Adipocyte (in vitro differentiated cells): Measurements from ENCODE around the gene GTF2IRD2.
"Not testable (repeated sequence)": the region's sequence is repeated elsewhere in the genome, so short reads cannot be mapped to it uniquely, and the experiment has no call there.

Source experiments
- DNase-seq: peaks from one replicate; pipeline ENCODE4 v3.0.0-alpha.2; 2015; ENCODE audit warnings: low read depth
- H3K27me3 ChIP-seq: replicated peaks from 2 replicates; pipeline ENCODE4 v1.7.0; 2013; ENCODE audit warnings: mild to moderate bottlenecking, low read length, moderate library complexity; ENCODE audit not compliant: control insufficient read depth, insufficient read depth
- H3K36me3 ChIP-seq: 2 replicates; pipeline ENCODE4 v1.7.0; 2013; ENCODE audit warnings: low read length, mild to moderate bottlenecking, moderate library complexity; ENCODE audit not compliant: control insufficient read depth, insufficient read depth, severe bottlenecking
- H3K4me1 ChIP-seq: 2 replicates; pipeline ENCODE4 v1.7.0; 2013; ENCODE audit warnings: mild to moderate bottlenecking, low read length, moderate library complexity; ENCODE audit not compliant: control insufficient read depth, insufficient read depth
- H3K4me3 ChIP-seq: 2 replicates; pipeline ENCODE4 v1.7.0; 2013; ENCODE audit warnings: mild to moderate bottlenecking, low read length, moderate library complexity
- H3K9ac ChIP-seq: 2 replicates; pipeline ENCODE4 v1.7.0; 2013; ENCODE audit warnings: mild to moderate bottlenecking, low read length, moderate library complexity
- H3K9me3 ChIP-seq: 2 replicates; pipeline ENCODE4 v1.7.0; 2013; ENCODE audit warnings: mild to moderate bottlenecking, low read length, moderate library complexity; ENCODE audit not compliant: control insufficient read depth

GTF2IRD2 gene

GRCh38 chr7:74850833-74851721 is at the start of gene GTF2IRD2:
Gene GTF2IRD2 (minus strand): TSS chr7:74851605. CDS start chr7:74836378, 15,227 bp downstream.
- H3K9me3 ChIP-seq, DNase-seq, H3K4me1 ChIP-seq, H3K4me3 ChIP-seq, H3K9ac ChIP-seq, H3K27me3 ChIP-seq, H3K36me3 ChIP-seq: not testable (repeated sequence)

GRCh38 chr7:74890158-74891123 is 39.0 kb upstream of the GTF2IRD2 start:
- not testable (repeated sequence) for H3K9me3 ChIP-seq, H3K36me3 ChIP-seq, H3K27me3 ChIP-seq, H3K4me1 ChIP-seq
- Histone ChIP-seq H3K4me3 (peak overlapping the region; percentile 77), H3K9ac (peak overlapping the region; percentile 80)
- peak; percentile 70 for DNase-seq

GRCh38 chr7:74889518-74890129 is 38.2 kb upstream of the GTF2IRD2 start:
- H3K36me3 ChIP-seq, H3K4me1 ChIP-seq, H3K9ac ChIP-seq, H3K4me3 ChIP-seq, H3K27me3 ChIP-seq, H3K9me3 ChIP-seq, DNase-seq: not testable (repeated sequence)

GRCh38 chr7:74885295-74885694 is 33.9 kb upstream of the GTF2IRD2 start:
- not testable (repeated sequence) for H3K36me3 ChIP-seq, H3K27me3 ChIP-seq, H3K9ac ChIP-seq, H3K9me3 ChIP-seq, H3K4me3 ChIP-seq, H3K4me1 ChIP-seq, DNase-seq

- not testable (repeated sequence) for H3K36me3 ChIP-seq, H3K4me1 ChIP-seq, H3K27me3 ChIP-seq, H3K9me3 ChIP-seq, H3K9ac ChIP-seq, DNase-seq, H3K4me3 ChIP-seq
Observed at GRCh38 chr7:74882110-74882509, 30.7 kb upstream of the GTF2IRD2 start.

- peak; percentile 34 for DNase-seq
- H3K4me1 ChIP-seq, H3K4me3 ChIP-seq, H3K9ac ChIP-seq, H3K27me3 ChIP-seq, H3K9me3 ChIP-seq, H3K36me3 ChIP-seq: not testable (repeated sequence)
Observed at GRCh38 chr7:74874748-74875512, 23.5 kb upstream of the GTF2IRD2 start.

- H3K9me3 ChIP-seq, H3K9ac ChIP-seq, H3K36me3 ChIP-seq, H3K4me3 ChIP-seq, H3K27me3 ChIP-seq, DNase-seq, H3K4me1 ChIP-seq: not testable (repeated sequence)
Observed at GRCh38 chr7:74874104-74874747, 22.8 kb upstream of the GTF2IRD2 start.

- not testable (repeated sequence) for DNase-seq, H3K9me3 ChIP-seq, H3K4me3 ChIP-seq, H3K36me3 ChIP-seq, H3K9ac ChIP-seq, H3K27me3 ChIP-seq, H3K4me1 ChIP-seq
Observed at GRCh38 chr7:74872542-74872941, 21.1 kb upstream of the GTF2IRD2 start.

- H3K9me3 ChIP-seq, H3K36me3 ChIP-seq, H3K4me3 ChIP-seq, H3K9ac ChIP-seq, H3K27me3 ChIP-seq, DNase-seq, H3K4me1 ChIP-seq: not testable (repeated sequence)
Observed at GRCh38 chr7:74865777-74866176, 14.4 kb upstream of the GTF2IRD2 start.

GRCh38 chr7:74849853-74850252 is 1.6 kb downstream of the GTF2IRD2 start:
- not testable (repeated sequence) for H3K9ac ChIP-seq, H3K4me3 ChIP-seq, H3K9me3 ChIP-seq, H3K36me3 ChIP-seq, DNase-seq, H3K27me3 ChIP-seq, H3K4me1 ChIP-seq
